ENCODE results near the gene ANO6.
A peak's percentile ranks its signal among the peaks of the same experiment; 100 is the strongest.

The ANO6 gene

GRCh38 chr12:45219621-45220020 lies 3.7 kb downstream of the ANO6 start:
- no peak for TF ChIP-seq CTCF (IDR thresholded peaks at IDR 0.05; ENCODE audit: unreplicated experiment in 3 of 3)
- Mint-ChIP-seq H3K9me3 (no peaks in the 10 kb centered on the region), H3K4me1 (peaks cover 49% of the 10 kb centered on the region), H3K27ac (no peak overlapping the region), H3K36me3 (ENCODE audit: low read depth) (peaks cover 12% of the 10 kb centered on the region), H3K4me3 (peak overlapping the region in 1 of 3 experiments; percentile 57), H3K27me3 (ENCODE audit: low read depth) (no peaks in the 10 kb centered on the region)

GRCh38 chr12:45220363-45220931 lies 4.6 kb downstream of the ANO6 start:
- H3K4me1 Mint-ChIP-seq: peaks cover 52% of the 10 kb centered on the region
- no peaks in the 10 kb centered on the region for H3K27me3 Mint-ChIP-seq (ENCODE audit: low read depth)
- no peak overlapping the region for H3K4me3 Mint-ChIP-seq
- no peak overlapping the region for H3K27ac Mint-ChIP-seq
- TF ChIP-seq CTCF (IDR thresholded peaks at IDR 0.05; ENCODE audit: unreplicated experiment in 3 of 3): no peak
- peaks cover 19% of the 10 kb centered on the region for H3K36me3 Mint-ChIP-seq (ENCODE audit: low read depth)
- no peaks in the 10 kb centered on the region for H3K9me3 Mint-ChIP-seq

GRCh38 chr12:45220969-45221368 lies 5.1 kb downstream of the ANO6 start:
- no peaks in the 10 kb centered on the region for H3K27me3 Mint-ChIP-seq (ENCODE audit: low read depth)
- no peak for TF ChIP-seq CTCF (IDR thresholded peaks at IDR 0.05; ENCODE audit: unreplicated experiment in 3 of 3)
- H3K36me3 Mint-ChIP-seq (ENCODE audit: low read depth): peaks cover 19% of the 10 kb centered on the region
- H3K4me1 Mint-ChIP-seq: peaks cover 52% of the 10 kb centered on the region
- H3K27ac Mint-ChIP-seq: no peak overlapping the region
- H3K4me3 Mint-ChIP-seq: no peak overlapping the region
- no peaks in the 10 kb centered on the region for H3K9me3 Mint-ChIP-seq

- H3K36me3 Mint-ChIP-seq (ENCODE audit: low read depth): peaks cover 33% of the 10 kb centered on the region
- H3K4me1 Mint-ChIP-seq: peaks cover 38% of the 10 kb centered on the region
- no peak overlapping the region for H3K27ac Mint-ChIP-seq
- H3K27me3 Mint-ChIP-seq (ENCODE audit: low read depth): no peaks in the 10 kb centered on the region
- TF ChIP-seq CTCF (IDR thresholded peaks at IDR 0.05; ENCODE audit: unreplicated experiment in 3 of 3): no peak
- no peaks in the 10 kb centered on the region for H3K9me3 Mint-ChIP-seq
- no peak overlapping the region for H3K4me3 Mint-ChIP-seq
Observed at GRCh38 chr12:45223868-45224267, 8.0 kb downstream of the ANO6 start.

GRCh38 chr12:45224311-45224710 lies 8.4 kb downstream of the ANO6 start:
- H3K27ac Mint-ChIP-seq: no peak overlapping the region
- no peaks in the 10 kb centered on the region for H3K27me3 Mint-ChIP-seq (ENCODE audit: low read depth)
- H3K9me3 Mint-ChIP-seq: no peaks in the 10 kb centered on the region
- H3K36me3 Mint-ChIP-seq (ENCODE audit: low read depth): peaks cover 35% of the 10 kb centered on the region
- no peak for TF ChIP-seq CTCF (IDR thresholded peaks at IDR 0.05; ENCODE audit: unreplicated experiment in 3 of 3)
- H3K4me3 Mint-ChIP-seq: no peak overlapping the region
- H3K4me1 Mint-ChIP-seq: peaks cover 37% of the 10 kb centered on the region

GRCh38 chr12:45226021-45226420 lies 10.1 kb downstream of the ANO6 start:
- H3K4me1 Mint-ChIP-seq: peaks cover 25% of the 10 kb centered on the region
- H3K27me3 Mint-ChIP-seq (ENCODE audit: low read depth): no peaks in the 10 kb centered on the region
- H3K36me3 Mint-ChIP-seq (ENCODE audit: low read depth): peaks cover 38% of the 10 kb centered on the region
- TF ChIP-seq CTCF (IDR thresholded peaks at IDR 0.05; ENCODE audit: unreplicated experiment in 3 of 3): no peak
- no peak overlapping the region for H3K4me3 Mint-ChIP-seq
- no peaks in the 10 kb centered on the region for H3K9me3 Mint-ChIP-seq
- H3K27ac Mint-ChIP-seq: no peak overlapping the region
